ENCODE measurements around the gene FRMD4B.

FRMD4B gene

DNA sequence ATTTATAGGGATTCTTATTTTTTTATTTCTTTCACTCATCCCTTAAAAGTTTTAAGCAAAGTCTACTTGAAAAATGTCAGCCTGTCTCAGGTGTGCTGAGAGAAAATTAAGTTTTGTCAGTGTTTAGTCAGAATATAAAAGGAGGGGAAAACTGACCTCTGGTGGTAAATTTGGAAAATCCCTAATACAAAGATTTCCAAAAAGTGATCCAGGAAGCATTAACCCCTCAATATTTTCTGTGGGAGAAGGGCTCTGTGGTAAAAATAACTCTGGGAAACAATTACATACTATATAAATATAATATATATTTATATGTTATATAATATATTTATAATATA, 41.0 kb upstream of the FRMD4B start:
- Histone ChIP-seq H3K4me3 (IDR thresholded peaks at IDR 0.05; ENCODE audit: insufficient read depth, low read depth, low read length) (no peak overlapping the region), H3K4me2 (no peak overlapping the region), H3K27ac (no peak overlapping the region), H3K4me1 (ENCODE audit: low read depth, poor library complexity, severe bottlenecking) (no peaks in the 10 kb centered on the region), H4K20me1 (ENCODE audit: insufficient read depth) (no peaks in the 10 kb centered on the region), H2AFZ (ENCODE audit: low read depth) (no peak overlapping the region), H3K27me3 (ENCODE audit: insufficient read depth, low read depth) (no peaks in the 10 kb centered on the region), H3K79me2 (ENCODE audit: insufficient read depth, low read depth) (no peaks in the 10 kb centered on the region), H3K36me3 (ENCODE audit: insufficient read depth) (no peaks in the 10 kb centered on the region), H3K9ac (no peak overlapping the region)
- TF ChIP-seq, protein P1, sequence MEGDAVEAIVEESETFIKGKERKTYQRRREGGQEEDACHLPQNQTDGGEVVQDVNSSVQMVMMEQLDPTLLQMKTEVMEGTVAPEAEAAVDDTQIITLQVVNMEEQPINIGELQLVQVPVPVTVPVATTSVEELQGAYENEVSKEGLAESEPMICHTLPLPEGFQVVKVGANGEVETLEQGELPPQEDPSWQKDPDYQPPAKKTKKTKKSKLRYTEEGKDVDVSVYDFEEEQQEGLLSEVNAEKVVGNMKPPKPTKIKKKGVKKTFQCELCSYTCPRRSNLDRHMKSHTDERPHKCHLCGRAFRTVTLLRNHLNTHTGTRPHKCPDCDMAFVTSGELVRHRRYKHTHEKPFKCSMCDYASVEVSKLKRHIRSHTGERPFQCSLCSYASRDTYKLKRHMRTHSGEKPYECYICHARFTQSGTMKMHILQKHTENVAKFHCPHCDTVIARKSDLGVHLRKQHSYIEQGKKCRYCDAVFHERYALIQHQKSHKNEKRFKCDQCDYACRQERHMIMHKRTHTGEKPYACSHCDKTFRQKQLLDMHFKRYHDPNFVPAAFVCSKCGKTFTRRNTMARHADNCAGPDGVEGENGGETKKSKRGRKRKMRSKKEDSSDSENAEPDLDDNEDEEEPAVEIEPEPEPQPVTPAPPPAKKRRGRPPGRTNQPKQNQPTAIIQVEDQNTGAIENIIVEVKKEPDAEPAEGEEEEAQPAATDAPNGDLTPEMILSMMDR (conservative IDR thresholded peaks at IDR 0.05; ENCODE audit: low read depth, low read length), result no peak; the same call in 1 of the 2 replicates

DNA sequence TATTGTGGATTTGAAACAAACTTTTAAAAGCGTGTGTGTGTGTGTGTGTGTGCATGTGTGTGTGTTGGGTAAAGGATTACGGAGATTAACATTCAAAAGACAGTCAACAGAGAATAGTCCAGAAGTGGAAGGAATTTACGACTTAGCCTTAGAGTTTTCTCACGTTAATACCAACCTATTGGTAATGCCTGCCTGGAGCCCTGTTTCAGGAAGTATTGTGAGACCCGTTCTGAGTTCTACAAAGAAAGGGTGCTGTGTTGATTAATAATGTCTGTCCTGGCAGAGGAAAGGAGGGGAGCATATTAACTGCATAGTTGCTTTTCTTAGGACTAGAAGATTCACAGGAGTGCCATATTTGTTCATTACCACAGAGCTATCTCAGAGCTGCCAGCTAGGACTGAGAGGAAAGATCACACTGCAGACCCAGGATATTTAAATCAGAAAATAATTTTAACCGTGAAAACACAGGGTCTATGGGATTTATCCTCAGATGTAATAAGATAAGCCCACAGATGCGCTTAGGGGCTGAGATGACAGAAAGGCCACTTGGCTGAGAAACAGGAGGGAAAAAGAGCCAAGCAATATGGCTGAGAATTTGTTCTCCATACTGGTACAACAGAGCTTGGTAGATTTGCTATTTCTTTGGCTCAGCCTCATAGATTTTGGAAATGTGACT, 40.5 kb upstream of the FRMD4B start:
- TF ChIP-seq, protein P1 (conservative IDR thresholded peaks at IDR 0.05; ENCODE audit: low read depth, low read length), result no peak
- Histone ChIP-seq H3K27ac (no peak overlapping the region), H2AFZ (ENCODE audit: low read depth) (no peak overlapping the region)

DNA sequence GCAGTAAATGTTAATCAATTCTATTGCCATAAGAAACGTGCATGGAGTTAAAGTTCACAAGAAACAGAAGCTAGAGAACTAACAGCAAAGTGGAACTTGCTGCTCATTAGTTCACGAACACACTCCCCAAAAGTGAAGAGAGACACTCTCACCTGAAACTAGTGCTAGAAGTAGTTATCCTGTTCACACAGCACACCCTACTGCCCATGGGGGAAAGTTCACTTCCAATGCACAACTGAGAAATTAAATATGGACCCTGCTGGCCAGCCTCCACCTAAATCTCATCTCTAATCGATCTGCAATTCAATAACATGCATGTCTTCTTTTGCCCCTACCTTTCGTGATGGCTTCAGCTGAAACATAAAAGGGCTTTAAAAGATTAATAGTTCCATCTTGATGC, 39.4 kb upstream of the FRMD4B start:
- TF ChIP-seq, protein P1 (conservative IDR thresholded peaks at IDR 0.05; ENCODE audit: low read depth, low read length), result peak; percentile 73
- Histone ChIP-seq H3K4me3 (IDR thresholded peaks at IDR 0.05; ENCODE audit: insufficient read depth, low read depth, low read length) (no peak overlapping the region), H3K9ac (no peak overlapping the region), H4K20me1 (ENCODE audit: insufficient read depth) (no peaks in the 10 kb centered on the region), H3K4me2 (no peak overlapping the region), H3K36me3 (ENCODE audit: insufficient read depth) (no peaks in the 10 kb centered on the region), H3K27ac (no peak overlapping the region), H2AFZ (ENCODE audit: low read depth) (no peak overlapping the region), H3K4me1 (ENCODE audit: low read depth, poor library complexity, severe bottlenecking) (no peaks in the 10 kb centered on the region), H3K79me2 (ENCODE audit: insufficient read depth, low read depth) (no peaks in the 10 kb centered on the region), H3K27me3 (ENCODE audit: insufficient read depth, low read depth) (no peaks in the 10 kb centered on the region)

More for the DNA sequence above, 40.5 kb upstream of the FRMD4B start:
- Histone ChIP-seq H3K9ac (no peak overlapping the region), H3K79me2 (ENCODE audit: insufficient read depth, low read depth) (no peaks in the 10 kb centered on the region), H3K4me3 (IDR thresholded peaks at IDR 0.05; ENCODE audit: insufficient read depth, low read depth, low read length) (no peak overlapping the region), H4K20me1 (ENCODE audit: insufficient read depth) (no peaks in the 10 kb centered on the region), H3K27me3 (ENCODE audit: insufficient read depth, low read depth) (no peaks in the 10 kb centered on the region), H3K4me1 (ENCODE audit: low read depth, poor library complexity, severe bottlenecking) (no peaks in the 10 kb centered on the region), H3K36me3 (ENCODE audit: insufficient read depth) (no peaks in the 10 kb centered on the region), H3K4me2 (no peak overlapping the region)

DNA sequence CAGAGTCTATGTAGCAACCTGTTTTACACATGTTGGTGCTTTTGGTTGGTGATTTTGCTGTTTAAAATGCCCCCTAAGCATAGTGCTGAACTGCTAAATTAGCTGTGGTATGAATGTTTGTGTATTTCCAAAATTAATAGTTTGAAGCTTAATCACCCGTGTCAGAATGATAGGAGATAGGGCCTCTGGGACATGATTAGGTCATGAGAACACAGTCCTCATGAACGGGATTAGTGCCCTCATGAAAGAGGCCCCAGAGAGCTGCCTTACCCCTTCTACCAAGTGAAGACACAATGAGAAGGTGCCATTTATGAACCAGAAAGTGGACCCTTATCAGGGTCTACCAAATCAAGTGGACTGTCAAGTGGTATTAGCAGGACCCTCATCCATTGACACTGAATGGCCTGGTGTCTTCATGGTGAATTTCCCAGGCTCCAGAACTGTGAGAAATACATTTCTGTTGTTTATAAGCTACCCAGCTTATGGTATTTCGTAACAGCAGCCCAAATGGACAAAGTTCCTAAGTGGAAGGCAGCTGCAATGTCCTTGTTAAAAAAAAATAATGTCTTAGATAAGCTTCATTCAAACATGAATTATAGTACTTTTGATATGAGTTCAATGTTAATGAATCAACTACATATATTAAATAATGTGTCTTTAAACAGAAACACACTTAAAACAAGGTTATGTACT, 37.7 kb upstream of the FRMD4B start:
- H3K4me2 ChIP-seq, result no peak overlapping the region
- no peaks in the 10 kb centered on the region for H3K36me3 ChIP-seq (ENCODE audit: insufficient read depth)
- no peak overlapping the region for H2AFZ ChIP-seq (ENCODE audit: low read depth)
- no peak overlapping the region for H3K9ac ChIP-seq
- no peaks in the 10 kb centered on the region for H3K79me2 ChIP-seq (ENCODE audit: insufficient read depth, low read depth)
- H3K27ac ChIP-seq, result no peak overlapping the region
- H4K20me1 ChIP-seq (ENCODE audit: insufficient read depth), result no peaks in the 10 kb centered on the region
- no peaks in the 10 kb centered on the region for H3K27me3 ChIP-seq (ENCODE audit: insufficient read depth, low read depth)
- TF ChIP-seq, protein P1 (conservative IDR thresholded peaks at IDR 0.05; ENCODE audit: low read depth, low read length), result no peak
- H3K4me3 ChIP-seq (IDR thresholded peaks at IDR 0.05; ENCODE audit: insufficient read depth, low read depth, low read length), result no peak overlapping the region
- no peaks in the 10 kb centered on the region for H3K4me1 ChIP-seq (ENCODE audit: low read depth, poor library complexity, severe bottlenecking)
